Fibroblast of gingiva (primary cell): ENCODE results near the gene C16orf89.
"Not testable (repeated sequence)": the region's sequence is repeated elsewhere in the genome, so short reads cannot be mapped to it uniquely, and the experiment has no call there.

Experiments used
- DNase-seq: peaks from one replicate; pipeline ENCODE4 v3.0.0-alpha.2; 2011; ENCODE audit warnings: low read depth

Gene C16orf89

GRCh38 chr16:5060073-5060641 is 5.6 kb downstream of the C16orf89 start:
- no peak for DNase-seq

- DNase-seq: no peak
Measured at GRCh38 chr16:5059386-5060072, 6.2 kb downstream of the C16orf89 start.

DNA sequence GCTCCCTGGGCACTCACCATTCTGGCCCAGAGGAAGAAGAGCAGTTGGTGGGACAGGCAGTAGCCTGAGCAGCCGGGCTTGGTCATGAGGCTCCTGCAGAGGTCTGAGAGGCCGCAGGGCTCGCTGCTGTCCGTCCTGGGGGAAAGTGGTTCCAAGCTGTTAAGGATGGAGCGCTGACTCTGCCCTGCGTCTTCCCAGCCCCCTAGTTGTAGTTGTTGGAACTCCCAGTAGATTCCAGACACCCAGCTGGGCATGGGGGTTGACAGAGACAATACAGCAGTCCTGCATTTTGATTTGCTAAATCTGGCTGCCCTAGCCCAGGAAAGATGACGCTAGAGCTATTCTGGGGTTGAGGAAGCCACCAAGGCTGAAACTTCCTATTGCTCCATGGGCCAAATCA is 7.3 kb downstream of the C16orf89 start:
- no peak for DNase-seq

- no peak for DNase-seq
Measured at GRCh38 chr16:5056352-5056751, 9.4 kb downstream of the C16orf89 start.

DNA sequence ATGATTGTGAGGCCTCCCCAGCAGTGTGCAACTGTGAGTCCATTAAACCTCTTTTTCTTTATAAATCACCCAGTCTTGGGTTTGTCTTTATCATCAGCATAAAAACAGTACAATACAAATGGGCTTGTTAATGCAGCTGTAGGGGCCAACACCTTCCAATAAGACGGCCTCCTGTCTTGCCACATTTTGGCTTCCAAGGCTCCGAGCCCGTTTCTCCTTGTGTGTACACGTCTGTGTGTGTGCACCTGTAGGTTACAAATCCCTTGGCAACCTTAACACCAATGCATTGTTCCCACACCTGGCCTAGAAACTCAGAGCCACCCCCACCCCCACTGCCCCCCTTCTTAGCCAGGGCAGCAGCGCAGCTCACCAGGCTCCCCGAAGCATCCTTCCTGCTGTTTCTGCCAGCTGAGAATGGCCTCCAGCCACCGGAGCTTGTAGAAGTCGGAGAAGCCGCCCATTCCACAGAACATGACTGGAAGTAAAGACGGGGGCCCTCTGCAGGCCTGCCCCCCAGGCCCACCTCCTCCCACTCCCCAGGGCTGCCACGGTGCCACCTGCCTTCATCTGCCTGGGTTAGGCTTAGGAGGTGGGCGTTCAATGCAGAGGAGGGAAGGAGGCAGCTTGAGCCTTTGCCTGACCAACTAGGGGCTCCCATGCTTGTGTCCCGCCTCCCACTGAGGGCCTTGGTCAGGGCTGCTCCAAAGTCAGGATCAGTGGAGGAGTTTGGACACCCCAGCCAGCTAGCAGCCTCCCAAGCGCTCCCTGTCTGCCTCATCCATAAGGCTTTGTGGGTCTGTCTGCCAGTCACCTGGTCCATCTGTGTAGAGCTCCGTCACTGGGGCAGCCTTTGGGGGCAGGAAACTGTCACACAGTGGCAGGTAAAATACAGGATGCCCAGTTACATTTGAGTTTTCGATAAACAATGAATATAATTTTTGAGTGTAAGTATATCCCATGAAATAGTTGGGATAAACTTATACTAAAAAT is 10.6 kb downstream of the C16orf89 start:
- no peak for DNase-seq

GRCh38 chr16:5046914-5047313 is 18.8 kb downstream of the C16orf89 start:
- DNase-seq: no peak

- DNase-seq: no peak
Measured at GRCh38 chr16:5045499-5046115, 20.1 kb downstream of the C16orf89 start.

GRCh38 chr16:5044581-5044980 is 21.2 kb downstream of the C16orf89 start:
- DNase-seq: not testable (repeated sequence)

- no peak for DNase-seq
Measured at GRCh38 chr16:5044011-5044540, 21.7 kb downstream of the C16orf89 start.

GRCh38 chr16:5042574-5043171 is 23.1 kb downstream of the C16orf89 start:
- DNase-seq: no peak

- no peak for DNase-seq
Measured at GRCh38 chr16:5041600-5042133, 24.1 kb downstream of the C16orf89 start.

DNA sequence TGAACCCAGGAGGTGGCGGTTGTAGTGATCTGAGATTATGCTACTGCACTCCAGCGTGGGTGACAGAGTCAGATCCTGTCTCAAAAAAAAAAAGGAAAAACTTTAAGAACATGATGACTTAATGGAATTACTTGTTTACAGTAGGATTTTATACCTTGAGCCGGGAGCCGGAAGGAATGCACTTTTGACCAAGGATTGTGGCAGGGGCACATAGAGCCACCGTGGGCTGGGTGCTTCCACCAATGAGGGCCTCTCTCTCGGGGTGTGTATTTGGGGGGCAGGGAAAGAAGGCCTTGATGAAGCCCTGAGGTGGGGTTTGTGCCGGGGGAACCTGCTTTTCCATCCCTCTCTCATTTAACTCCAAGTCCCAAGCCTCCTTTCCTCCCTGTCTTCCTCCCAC is 25.3 kb downstream of the C16orf89 start:
- DNase-seq: no peak

- no peak for DNase-seq
Measured at GRCh38 chr16:5036228-5037156, 29.3 kb downstream of the C16orf89 start.

DNA sequence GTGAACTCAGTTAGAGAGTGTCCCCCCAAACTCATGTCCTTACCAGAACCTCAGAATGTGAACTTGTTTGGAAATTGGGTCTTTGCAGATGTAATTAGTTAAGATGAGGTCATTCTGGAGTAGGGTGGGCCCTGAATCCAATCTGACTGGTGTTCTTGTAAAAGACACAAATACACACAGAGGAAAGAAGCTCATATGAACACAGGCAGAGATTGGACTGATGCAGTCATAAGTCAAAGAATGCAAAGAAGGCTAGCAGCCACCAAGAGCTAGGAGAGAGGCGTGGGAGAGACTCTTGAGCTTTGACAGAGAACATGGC is 29.9 kb downstream of the C16orf89 start:
- no peak for DNase-seq

DNA sequence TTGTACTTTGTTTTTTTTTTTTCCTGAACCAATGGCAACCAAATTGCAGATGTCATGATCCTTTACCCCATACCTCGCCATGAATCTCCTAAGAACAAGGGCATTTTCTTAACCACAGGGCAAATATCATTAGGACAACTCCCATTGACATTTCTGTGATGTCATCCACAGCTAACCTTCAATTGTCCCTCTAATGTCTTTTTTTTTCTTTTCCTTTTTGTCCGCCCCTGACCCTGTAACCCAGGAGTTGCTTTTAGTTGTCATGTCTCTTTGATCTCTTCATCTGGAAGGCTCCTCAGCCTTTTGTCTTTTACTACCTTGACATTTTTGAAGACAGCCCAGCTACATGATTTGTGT is 31.6 kb downstream of the C16orf89 start:
- DNase-seq: no peak

GRCh38 chr16:5033256-5034166 is 32.2 kb downstream of the C16orf89 start, which contains the start of gene NAGPA:
NAGPA (minus strand) TSS chr16:5033935; CDS start chr16:5033914, 21 bp downstream.
- peak; percentile 81 for DNase-seq

DNA sequence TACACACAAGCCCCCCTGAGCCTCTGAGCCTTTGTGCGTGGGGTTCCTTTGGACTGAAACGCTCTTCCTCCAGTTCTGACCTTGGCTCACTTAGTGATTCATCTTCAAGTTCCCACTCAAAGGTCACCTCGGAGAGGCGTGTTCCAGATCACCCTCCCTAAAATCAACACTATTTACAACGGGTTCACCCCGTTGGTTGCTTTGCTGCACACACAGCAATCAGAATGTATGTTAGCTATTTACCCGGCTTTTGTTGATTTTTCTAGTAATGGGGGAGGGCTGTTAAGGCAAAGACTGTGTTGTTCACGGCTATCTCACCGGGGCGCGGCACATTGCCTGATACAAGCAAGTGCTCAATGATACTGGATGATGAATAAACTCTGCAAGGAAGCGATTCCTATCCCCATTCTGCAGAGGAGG is 33.0 kb downstream of the C16orf89 start:
- DNase-seq: no peak

GRCh38 chr16:5031601-5032000 is 34.2 kb downstream of the C16orf89 start:
- DNase-seq: no peak

GRCh38 chr16:5030251-5030870 is 35.4 kb downstream of the C16orf89 start:
- no peak for DNase-seq
